ENCODE measurements around the gene BRPF3.

Gene BRPF3

DNA sequence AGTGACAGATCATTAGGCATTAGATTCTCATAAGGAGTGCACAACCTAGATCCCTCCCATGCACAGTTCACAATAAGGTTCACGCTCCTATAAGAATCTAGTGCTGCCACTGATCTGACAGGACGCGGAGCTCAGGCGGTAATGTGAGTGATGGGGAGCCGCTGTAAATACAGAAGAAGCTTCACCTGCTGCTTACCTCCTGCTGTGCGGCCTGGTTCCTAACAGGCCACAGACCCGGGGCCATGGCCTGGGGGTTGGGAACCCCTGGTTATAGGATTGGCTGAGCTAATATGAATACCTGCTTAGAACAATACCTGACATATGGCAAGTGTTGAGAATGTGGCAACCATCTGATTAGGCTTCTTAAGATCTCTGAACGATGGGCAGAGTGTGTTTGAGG lies 75.7 kb downstream of the BRPF3 start:
- DNase-seq = no peak

DNA sequence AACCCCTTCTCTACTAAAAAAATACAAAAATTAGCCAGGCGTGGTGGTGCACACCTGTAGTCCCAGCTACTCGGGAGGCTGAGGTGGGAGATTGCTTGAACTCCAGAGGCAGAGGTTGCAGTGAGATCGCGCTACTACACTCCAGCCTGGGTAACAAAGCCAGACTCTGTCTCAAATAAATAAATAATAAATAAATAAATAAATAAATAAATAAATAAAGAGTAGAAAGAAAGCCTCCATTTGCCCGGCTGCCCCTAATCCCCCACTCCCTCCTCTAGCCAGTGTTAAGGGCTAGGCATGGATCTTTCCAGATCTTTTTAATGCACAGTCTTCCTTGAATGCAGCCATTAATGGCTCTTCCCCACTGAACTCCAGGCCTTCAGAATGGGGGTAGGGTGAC lies 76.5 kb downstream of the BRPF3 start:
- DNase-seq = no peak

DNA sequence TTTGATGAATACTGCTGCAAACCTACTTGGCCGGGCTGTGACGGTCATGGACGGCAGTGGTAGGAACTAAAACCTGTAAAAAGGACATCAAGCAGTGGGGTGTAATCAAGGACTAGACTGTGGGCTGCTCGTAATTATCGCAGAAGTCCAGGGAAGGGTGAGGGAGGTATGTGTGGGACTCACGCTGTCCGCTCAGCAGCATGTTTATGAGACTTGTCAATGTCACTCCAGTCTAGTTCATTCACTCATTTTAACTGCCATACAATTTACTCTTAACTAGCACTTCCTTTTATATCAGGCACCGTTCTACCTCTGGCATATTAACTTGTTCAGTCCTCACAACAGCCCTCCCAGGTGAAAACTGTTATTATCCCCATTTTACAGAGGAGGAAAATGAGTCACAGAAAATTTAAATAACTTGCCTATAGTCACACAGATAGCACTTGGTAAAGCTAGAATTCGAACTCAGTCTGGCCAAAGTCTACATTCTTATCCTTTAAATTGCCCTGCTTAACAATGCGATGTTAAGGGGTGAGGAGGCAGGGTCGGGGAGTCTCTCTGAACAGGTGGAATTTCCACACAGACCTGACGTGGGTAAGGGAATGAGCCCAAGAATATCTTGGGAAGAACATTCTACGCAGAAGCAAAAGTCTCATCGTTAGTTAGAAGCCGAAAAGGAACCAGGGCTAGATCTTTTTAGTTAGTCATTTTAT lies 77.4 kb downstream of the BRPF3 start:
- DNase-seq = no peak

- no peak for DNase-seq
These were observed 80.3 kb downstream of the BRPF3 start for GRCh38 chr6:36276581-36277536.

GRCh38 chr6:36277946-36278470 lies 81.5 kb downstream of the BRPF3 start:
- DNase-seq = no peak

DNA sequence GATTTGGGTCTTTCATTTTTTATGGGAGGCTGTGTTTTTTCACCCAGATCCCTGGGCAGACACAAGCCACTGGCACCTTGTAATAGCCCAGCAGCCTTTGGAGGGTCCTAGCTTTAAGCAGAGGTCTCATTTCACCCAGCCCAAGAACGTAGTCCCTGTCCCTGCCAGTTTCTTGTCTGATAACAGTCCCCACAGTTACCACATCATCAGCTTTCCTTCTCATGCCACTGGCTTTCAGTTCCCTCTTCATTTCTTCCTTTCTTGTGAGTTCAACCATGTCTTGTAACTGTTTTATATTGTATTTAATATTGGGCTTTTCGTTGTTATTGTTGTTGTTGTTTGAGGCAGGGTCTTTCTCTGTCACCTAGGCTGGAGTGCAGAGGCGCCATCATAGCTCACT lies 83.9 kb downstream of the BRPF3 start:
- no peak for DNase-seq

- DNase-seq = no peak
These were observed 84.4 kb downstream of the BRPF3 start for GRCh38 chr6:36280983-36281382.
